Naive thymus-derived CD4-positive, alpha-beta T cell (primary cell): ENCODE measurements around the gene SOHLH1. TPM values are rescaled to one million over a fixed set of nuclear protein-coding genes. Genes with fewer than 3 reads are reported as not detected.

Experiments used
- ATAC-seq: fragments of 150-1000 bp; cut with Tn5 transposase; 2 replicates; pipeline ENCODE4 v1.10.0; 2021; ENCODE audit warnings: mild to moderate bottlenecking, moderate library complexity
- CTCF ChIA-PET: fragments of 350-600 bp; sonication (Branson Sonifier 250); formaldehyde crosslinking; loops from one replicate; lab custom pipeline; 2021; ENCODE audit warnings: antibody characterized with exemption; lab: Charles Lee
- POLR2A ChIA-PET: fragments of 350-600 bp; sonication (Branson Sonifier 250); formaldehyde crosslinking; loops from one replicate; lab custom pipeline; 2021; ENCODE audit warnings: antibody characterized with exemption, inconsistent platforms; lab: Charles Lee
- DNase-seq, 9 donors: peaks; one replicate each; pipeline versions ENCODE4 v3.0.0 to v3.0.0-alpha.2; 2020 to 2022; ENCODE audit warnings: mixed read lengths in 1 of 9
- H3K27ac ChIP-seq: one replicate; pipeline ENCODE4 v1.7.0; 2013; ENCODE audit warnings: mild to moderate bottlenecking, low read depth, low read length, moderate library complexity
- H3K27me3 ChIP-seq, 2 donors: one replicate each; pipeline ENCODE4 v1.7.0; 2013; ENCODE audit warnings: low read length in 2 of 2, mild to moderate bottlenecking in 2 of 2, moderate library complexity in 2 of 2; ENCODE audit not compliant: control insufficient read depth in 2 of 2, insufficient read depth in 2 of 2
- H3K36me3 ChIP-seq, 3 experiments: 1 replicate in 2 of 3; 2 replicates in 1 of 3; pipeline ENCODE4 v1.7.0; 2013; ENCODE audit warnings: low read length in 3 of 3, mild to moderate bottlenecking in 3 of 3, moderate library complexity in 1 of 3; ENCODE audit not compliant: insufficient read depth in 3 of 3, control insufficient read depth in 2 of 3
- H3K4me1 ChIP-seq, 2 donors: one replicate each; pipeline ENCODE4 v1.7.0; 2013; ENCODE audit warnings: low read length in 2 of 2, mild to moderate bottlenecking in 2 of 2, moderate library complexity in 1 of 2; ENCODE audit not compliant: control insufficient read depth in 2 of 2, insufficient read depth in 2 of 2
- H3K4me3 ChIP-seq: 2 replicates; pipeline ENCODE4 v1.7.0; 2013; ENCODE audit warnings: mild to moderate bottlenecking, low read length
- H3K9me3 ChIP-seq, 3 experiments: 1 replicate in 2 of 3; 2 replicates in 1 of 3; pipeline ENCODE4 v1.7.0; 2013; ENCODE audit warnings: low read length in 3 of 3; ENCODE audit not compliant: control insufficient read depth in 2 of 3
- H3K27ac Mint-ChIP-seq, 9 donors: one replicate each; pipeline ENCODE4 v1.8.0; 2020 to 2022; ENCODE audit warnings: mixed read lengths in 9 of 9, mild to moderate bottlenecking in 8 of 9, moderate library complexity in 5 of 9, inconsistent platforms in 2 of 9
- H3K27me3 Mint-ChIP-seq, 5 donors: one replicate each; pipeline ENCODE4 v1.8.0; 2021 to 2022; ENCODE audit warnings: mixed read lengths in 5 of 5, mild to moderate bottlenecking in 1 of 5
- H3K36me3 Mint-ChIP-seq, 5 donors: one replicate each; pipeline ENCODE4 v1.8.0; 2020 to 2022; ENCODE audit warnings: mixed read lengths in 5 of 5, mild to moderate bottlenecking in 3 of 5, inconsistent platforms in 1 of 5
- H3K4me1 Mint-ChIP-seq, 7 donors: one replicate each; pipeline ENCODE4 v1.8.0; 2020 to 2022; ENCODE audit warnings: mixed read lengths in 7 of 7, mild to moderate bottlenecking in 3 of 7, inconsistent platforms in 1 of 7
- H3K4me3 Mint-ChIP-seq, 10 donors: one replicate each; pipeline ENCODE4 v1.8.0; 2020 to 2022; ENCODE audit warnings: mild to moderate bottlenecking in 10 of 10, mixed read lengths in 10 of 10, moderate library complexity in 6 of 10, inconsistent platforms in 2 of 10
- H3K9me3 Mint-ChIP-seq, 11 donors: one replicate each; pipeline ENCODE4 v1.8.0; 2020 to 2022; ENCODE audit warnings: mixed read lengths in 11 of 11, mild to moderate bottlenecking in 4 of 11, inconsistent platforms in 1 of 11, moderate library complexity in 1 of 11
- intact Hi-C, 2 donors: fragments of 100-400 bp; cut with micrococcal nuclease; formaldehyde crosslinking; loops; one replicate each; pipeline ENCODE4 v1.15.1; 2023
- polyA plus RNA-seq, 2 donors: library from polyadenylated mRNA; unstranded; fragments of 300-500 nt; fragmentation: Illumina TruSeq; gene quantifications; one replicate each; pipeline ENCODE4 v1.2.3, GENCODE V29; 2021
- total RNA-seq, 6 experiments: library from RNA in 5 of 6; stranded (reverse) in 5 of 6; gene quantifications; 1 replicate in 5 of 6; 2 replicates in 1 of 6; pipeline ENCODE4 v1.2.3 and lab custom pipeline; 2021 to 2026

Gene SOHLH1
- total and polyA plus RNA-seq, 7 experiments from 2014 or later = not detected

- Mint-ChIP-seq H3K27ac (no peak overlapping the region), H3K36me3 (no peaks in the 10 kb centered on the region), H3K9me3 (peaks cover 0 to under 1% (median 0%) of the 10 kb centered on the region in 11 donors), H3K27me3 (peaks cover 0 to 8% (median 0%) of the 10 kb centered on the region in 5 donors), H3K4me3 (no peak overlapping the region), H3K4me1 (no peaks in the 10 kb centered on the region)
- Histone ChIP-seq H3K4me1 (peaks cover 0 to 4% of the 10 kb centered on the region in 2 donors), H3K27me3 (no peaks in the 10 kb centered on the region), H3K9me3 (no peaks in the 10 kb centered on the region), H3K27ac (no peak overlapping the region), H3K4me3 (no peak overlapping the region), H3K36me3 (no peaks in the 10 kb centered on the region)
- POLR2A ChIA-PET = no interaction called here
- CTCF ChIA-PET = no interaction called here
- ATAC-seq (no peak), DNase-seq (no peak)
- intact Hi-C loops = no loop called here
These were observed 2.1 kb downstream of the SOHLH1 start for GRCh38 chr9:135697226-135697625.

DNA sequence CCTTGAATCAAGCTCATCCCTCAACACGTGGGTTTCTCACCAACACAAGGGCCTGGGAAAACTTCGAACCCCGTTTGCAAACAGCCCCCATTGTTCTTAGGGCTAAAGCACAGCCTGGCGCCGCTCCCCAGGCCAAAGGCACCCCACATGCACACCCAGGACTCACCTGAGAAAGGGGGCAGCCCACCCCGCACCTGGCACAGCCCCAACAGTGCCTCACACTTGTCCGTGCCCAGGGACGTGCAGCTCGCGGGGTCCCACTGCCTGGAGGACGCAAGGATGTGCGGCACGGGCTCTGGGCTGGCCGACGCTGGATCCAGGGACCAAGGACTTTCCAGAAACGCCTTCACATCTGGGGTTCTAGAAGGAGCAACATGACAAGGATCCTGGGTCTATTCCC is 2.8 kb downstream of the SOHLH1 start:
- intact Hi-C loops = no loop called here
- H3K36me3 Mint-ChIP-seq = no peaks in the 10 kb centered on the region
- no peak for ATAC-seq
- peaks cover 0 to 8% (median 0%) of the 10 kb centered on the region in 5 donors for H3K27me3 Mint-ChIP-seq
- no peaks in the 10 kb centered on the region for H3K9me3 ChIP-seq
- no peaks in the 10 kb centered on the region for H3K36me3 ChIP-seq
- ChIA-PET CTCF (no interaction called here), POLR2A (no interaction called here)
- no peak overlapping the region for H3K27ac ChIP-seq
- no peaks in the 10 kb centered on the region for H3K4me1 Mint-ChIP-seq
- no peak for DNase-seq
- peaks cover 0 to 1% (median 0%) of the 10 kb centered on the region in 11 donors for H3K9me3 Mint-ChIP-seq
- H3K4me3 ChIP-seq = no peak overlapping the region
- H3K4me1 ChIP-seq = no peaks in the 10 kb centered on the region
- no peak overlapping the region for H3K4me3 Mint-ChIP-seq
- no peak overlapping the region for H3K27ac Mint-ChIP-seq
- H3K27me3 ChIP-seq = no peaks in the 10 kb centered on the region

DNA sequence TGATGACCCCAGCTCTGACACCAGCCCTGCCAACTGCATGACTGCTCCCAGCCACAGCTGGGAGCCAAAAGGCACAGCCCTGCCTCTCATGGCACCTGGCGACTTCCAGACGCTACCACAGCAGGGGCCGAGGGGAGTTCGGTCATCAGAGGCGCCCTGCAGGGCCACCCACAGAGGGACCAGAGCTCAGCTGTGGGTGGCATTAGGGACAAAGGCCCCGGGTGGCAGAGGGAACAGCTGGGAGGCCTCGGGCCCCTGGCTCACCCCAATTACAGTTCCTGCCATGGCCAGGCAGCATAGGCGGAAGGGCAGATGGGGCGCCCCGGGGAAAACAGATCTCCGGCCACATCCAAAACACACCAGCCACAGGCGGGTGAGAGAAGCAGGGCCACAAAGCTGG is 3.6 kb downstream of the SOHLH1 start:
- no peaks in the 10 kb centered on the region for H3K9me3 ChIP-seq
- H3K4me1 Mint-ChIP-seq = no peaks in the 10 kb centered on the region
- no peaks in the 10 kb centered on the region for H3K4me1 ChIP-seq
- no peaks in the 10 kb centered on the region for H3K36me3 Mint-ChIP-seq
- H3K4me3 Mint-ChIP-seq = no peak overlapping the region
- H3K27ac ChIP-seq = no peak overlapping the region
- ChIA-PET POLR2A (no interaction called here), CTCF (no interaction called here)
- no peaks in the 10 kb centered on the region for H3K36me3 ChIP-seq
- H3K27ac Mint-ChIP-seq = no peak overlapping the region
- intact Hi-C loops = no loop called here
- peaks cover 0 to 1% (median 0%) of the 10 kb centered on the region in 11 donors for H3K9me3 Mint-ChIP-seq
- H3K4me3 ChIP-seq = no peak overlapping the region
- DNase-seq (no peak), ATAC-seq (no peak)
- H3K27me3 ChIP-seq = no peaks in the 10 kb centered on the region
- H3K27me3 Mint-ChIP-seq = peaks cover 0 to 8% (median 0%) of the 10 kb centered on the region in 5 donors

DNA sequence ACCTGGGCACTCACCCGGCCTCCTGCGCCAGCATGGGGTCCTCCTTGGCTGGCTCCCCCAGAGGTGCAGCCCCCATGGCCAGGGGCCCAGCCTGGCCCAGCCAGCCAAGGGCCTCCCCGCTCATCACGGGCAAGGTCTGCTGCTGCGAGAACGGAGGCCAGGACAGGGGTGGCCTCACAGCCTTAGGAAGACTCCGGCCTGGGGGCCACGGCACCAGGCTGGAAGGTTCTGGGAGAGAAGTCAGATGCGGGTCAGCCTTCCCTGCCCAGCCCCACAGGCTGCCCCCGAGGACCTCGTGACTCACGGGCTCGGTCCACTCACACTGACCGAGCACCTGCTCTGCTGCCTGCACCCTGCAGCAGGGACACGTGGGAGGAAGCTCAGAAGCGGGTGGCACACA is 4.2 kb downstream of the SOHLH1 start:
- CTCF ChIA-PET = no interaction called here
- Histone ChIP-seq H3K27me3 (no peaks in the 10 kb centered on the region), H3K9me3 (no peaks in the 10 kb centered on the region), H3K27ac (no peak overlapping the region), H3K4me1 (no peaks in the 10 kb centered on the region), H3K4me3 (no peak overlapping the region), H3K36me3 (no peaks in the 10 kb centered on the region)
- intact Hi-C loops = no loop called here
- no peak overlapping the region for H3K27ac Mint-ChIP-seq
- H3K4me1 Mint-ChIP-seq = no peaks in the 10 kb centered on the region
- peaks cover 0 to 1% (median 0%) of the 10 kb centered on the region in 11 donors for H3K9me3 Mint-ChIP-seq
- ATAC-seq (no peak), DNase-seq (no peak)
- POLR2A ChIA-PET = no interaction called here
- H3K36me3 Mint-ChIP-seq = no peaks in the 10 kb centered on the region
- H3K27me3 Mint-ChIP-seq = peaks cover 0 to 8% (median 0%) of the 10 kb centered on the region in 5 donors
- no peak overlapping the region for H3K4me3 Mint-ChIP-seq

- ChIA-PET CTCF (no interaction called here), POLR2A (no interaction called here)
- Histone ChIP-seq H3K27ac (no peak overlapping the region), H3K4me3 (no peak overlapping the region), H3K9me3 (no peaks in the 10 kb centered on the region), H3K27me3 (no peaks in the 10 kb centered on the region), H3K4me1 (no peaks in the 10 kb centered on the region), H3K36me3 (no peaks in the 10 kb centered on the region)
- intact Hi-C loops = no loop called here
- Mint-ChIP-seq H3K4me1 (no peaks in the 10 kb centered on the region), H3K4me3 (no peak overlapping the region), H3K36me3 (no peaks in the 10 kb centered on the region), H3K27me3 (peaks cover 0 to 8% (median 0%) of the 10 kb centered on the region in 5 donors), H3K9me3 (peaks cover 0 to 1% (median 0%) of the 10 kb centered on the region in 11 donors), H3K27ac (no peak overlapping the region)
- DNase-seq (no peak), ATAC-seq (no peak)
These were observed 4.9 kb downstream of the SOHLH1 start for GRCh38 chr9:135694414-135694813.

DNA sequence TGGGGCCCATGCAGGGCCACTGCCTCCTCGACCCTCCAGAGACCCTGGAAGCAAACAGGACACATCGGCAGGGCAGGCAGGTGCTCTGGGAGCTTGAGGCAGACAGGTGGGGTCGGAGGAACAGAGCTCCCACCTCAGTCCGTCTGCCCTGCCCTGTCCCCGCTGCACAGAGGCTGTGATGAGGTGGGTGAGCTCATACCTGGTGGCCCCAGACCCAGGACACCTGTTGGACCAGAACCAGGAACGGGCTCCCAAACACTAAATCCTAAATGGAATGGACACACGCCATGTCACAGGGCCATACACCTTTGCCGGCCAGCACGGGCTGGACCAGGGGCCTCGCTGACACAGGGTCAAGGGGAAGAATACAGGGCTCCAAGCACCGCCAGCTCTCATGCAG is 5.5 kb downstream of the SOHLH1 start:
- Histone ChIP-seq H3K4me1 (no peaks in the 10 kb centered on the region), H3K27ac (no peak overlapping the region), H3K36me3 (no peaks in the 10 kb centered on the region), H3K4me3 (no peak overlapping the region), H3K27me3 (no peaks in the 10 kb centered on the region), H3K9me3 (no peaks in the 10 kb centered on the region)
- H3K36me3 Mint-ChIP-seq = no peaks in the 10 kb centered on the region
- H3K4me3 Mint-ChIP-seq = no peak overlapping the region
- ChIA-PET CTCF (no interaction called here), POLR2A (no interaction called here)
- intact Hi-C loops = no loop called here
- DNase-seq (no peak), ATAC-seq (no peak)
- H3K27ac Mint-ChIP-seq = no peak overlapping the region
- peaks cover 0 to 8% (median 0%) of the 10 kb centered on the region in 5 donors for H3K27me3 Mint-ChIP-seq
- no peaks in the 10 kb centered on the region for H3K4me1 Mint-ChIP-seq
- H3K9me3 Mint-ChIP-seq = peaks cover 0 to 1% (median 0%) of the 10 kb centered on the region in 11 donors

- H3K4me3 Mint-ChIP-seq = no peak overlapping the region
- Histone ChIP-seq H3K9me3 (no peaks in the 10 kb centered on the region), H3K27ac (no peak overlapping the region), H3K4me1 (no peaks in the 10 kb centered on the region), H3K27me3 (no peaks in the 10 kb centered on the region), H3K36me3 (no peaks in the 10 kb centered on the region), H3K4me3 (no peak overlapping the region)
- DNase-seq (no peak), ATAC-seq (no peak)
- ChIA-PET CTCF (no interaction called here), POLR2A (no interaction called here)
- no peaks in the 10 kb centered on the region for H3K36me3 Mint-ChIP-seq
- H3K27ac Mint-ChIP-seq = no peak overlapping the region
- intact Hi-C loops = no loop called here
- H3K4me1 Mint-ChIP-seq = no peaks in the 10 kb centered on the region
- H3K9me3 Mint-ChIP-seq = peaks cover 0 to 2% (median 0%) of the 10 kb centered on the region in 11 donors
- peaks cover 0 to 8% (median 0%) of the 10 kb centered on the region in 5 donors for H3K27me3 Mint-ChIP-seq
These were observed 6.0 kb downstream of the SOHLH1 start for GRCh38 chr9:135693265-135693664.
